Measurements from ENCODE around the gene TPT1.
"Not testable (repeated sequence)": the region's sequence is repeated elsewhere in the genome, so short reads cannot be mapped to it uniquely, and the experiment has no call there.

Gene TPT1

GRCh38 chr13:45341034-45341798 lies at the start of gene TPT1:
TSS of gene TPT1 (minus strand) at chr13:45341183. CDS start at chr13:45341069, 114 bp downstream.
- in situ Hi-C loops (cut with HindIII; ENCODE audit: low pct_ligation_motif_present, low pct_unique_long_range_greater_than_20kb, low sequenced_read_pairs) = no loop called here

GRCh38 chr13:45390348-45390747 lies 49.4 kb upstream of the TPT1 start:
- in situ Hi-C loops (cut with HindIII; ENCODE audit: low pct_ligation_motif_present, low pct_unique_long_range_greater_than_20kb, low sequenced_read_pairs); DNase-seq: not testable (repeated sequence)

More at GRCh38 chr13:45341034-45341798, at the start of gene TPT1:
- peak; percentile 97 for DNase-seq

- DNase-seq = no peak
- in situ Hi-C loops (cut with HindIII; ENCODE audit: low pct_ligation_motif_present, low pct_unique_long_range_greater_than_20kb, low sequenced_read_pairs) = no loop called here
Measured at GRCh38 chr13:45388664-45389063, 47.7 kb upstream of the TPT1 start.

GRCh38 chr13:45386892-45387575 lies 46.1 kb upstream of the TPT1 start:
- in situ Hi-C loops (cut with HindIII; ENCODE audit: low pct_ligation_motif_present, low pct_unique_long_range_greater_than_20kb, low sequenced_read_pairs); DNase-seq: not testable (repeated sequence)

- in situ Hi-C loops (cut with HindIII; ENCODE audit: low pct_ligation_motif_present, low pct_unique_long_range_greater_than_20kb, low sequenced_read_pairs) = no loop called here
- no peak for DNase-seq
Measured at GRCh38 chr13:45385907-45386553, 45.0 kb upstream of the TPT1 start.

- in situ Hi-C loops (cut with HindIII; ENCODE audit: low pct_ligation_motif_present, low pct_unique_long_range_greater_than_20kb, low sequenced_read_pairs) = no loop called here
- DNase-seq = no peak
Measured at GRCh38 chr13:45385320-45385719, 44.3 kb upstream of the TPT1 start.

GRCh38 chr13:45384474-45385174 lies 43.6 kb upstream of the TPT1 start:
- DNase-seq = no peak
- in situ Hi-C loops (cut with HindIII; ENCODE audit: low pct_ligation_motif_present, low pct_unique_long_range_greater_than_20kb, low sequenced_read_pairs) = no loop called here

- in situ Hi-C loops (cut with HindIII; ENCODE audit: low pct_ligation_motif_present, low pct_unique_long_range_greater_than_20kb, low sequenced_read_pairs); DNase-seq: not testable (repeated sequence)
Measured at GRCh38 chr13:45382739-45383138, 41.8 kb upstream of the TPT1 start.

GRCh38 chr13:45381196-45381595 lies 40.2 kb upstream of the TPT1 start:
- in situ Hi-C loops (cut with HindIII; ENCODE audit: low pct_ligation_motif_present, low pct_unique_long_range_greater_than_20kb, low sequenced_read_pairs) = no loop called here
- DNase-seq = no peak

GRCh38 chr13:45380708-45381107 lies 39.7 kb upstream of the TPT1 start:
- in situ Hi-C loops (cut with HindIII; ENCODE audit: low pct_ligation_motif_present, low pct_unique_long_range_greater_than_20kb, low sequenced_read_pairs); DNase-seq: not testable (repeated sequence)

- DNase-seq; in situ Hi-C loops (cut with HindIII; ENCODE audit: low pct_ligation_motif_present, low pct_unique_long_range_greater_than_20kb, low sequenced_read_pairs): not testable (repeated sequence)
Measured at GRCh38 chr13:45379516-45379915, 38.5 kb upstream of the TPT1 start.

GRCh38 chr13:45378786-45379185 lies 37.8 kb upstream of the TPT1 start:
- DNase-seq; in situ Hi-C loops (cut with HindIII; ENCODE audit: low pct_ligation_motif_present, low pct_unique_long_range_greater_than_20kb, low sequenced_read_pairs): not testable (repeated sequence)

- in situ Hi-C loops (cut with HindIII; ENCODE audit: low pct_ligation_motif_present, low pct_unique_long_range_greater_than_20kb, low sequenced_read_pairs); DNase-seq: not testable (repeated sequence)
Measured at GRCh38 chr13:45377314-45377713, 36.3 kb upstream of the TPT1 start.

GRCh38 chr13:45376651-45377050 lies 35.7 kb upstream of the TPT1 start:
- in situ Hi-C loops (cut with HindIII; ENCODE audit: low pct_ligation_motif_present, low pct_unique_long_range_greater_than_20kb, low sequenced_read_pairs); DNase-seq: not testable (repeated sequence)

GRCh38 chr13:45374917-45375316 lies 33.9 kb upstream of the TPT1 start:
- in situ Hi-C loops (cut with HindIII; ENCODE audit: low pct_ligation_motif_present, low pct_unique_long_range_greater_than_20kb, low sequenced_read_pairs) = no loop called here
- DNase-seq = no peak

GRCh38 chr13:45373162-45373547 lies 32.2 kb upstream of the TPT1 start:
- no peak for DNase-seq
- in situ Hi-C loops (cut with HindIII; ENCODE audit: low pct_ligation_motif_present, low pct_unique_long_range_greater_than_20kb, low sequenced_read_pairs) = no loop called here

- no peak for DNase-seq
- in situ Hi-C loops (cut with HindIII; ENCODE audit: low pct_ligation_motif_present, low pct_unique_long_range_greater_than_20kb, low sequenced_read_pairs) = no loop called here
Measured at GRCh38 chr13:45372189-45373161, 31.5 kb upstream of the TPT1 start.

GRCh38 chr13:45370922-45371406 lies 30.0 kb upstream of the TPT1 start:
- peak; percentile 76 for DNase-seq
- in situ Hi-C loops (cut with HindIII; ENCODE audit: low pct_ligation_motif_present, low pct_unique_long_range_greater_than_20kb, low sequenced_read_pairs) = no loop called here
